A549 (cell line): Measurements from ENCODE around the gene SEMA6D. TPM values are rescaled to one million over a fixed set of nuclear protein-coding genes. Genes with fewer than 3 reads are reported as not detected.

Source experiments
- ATAC-seq, 2 experiments: fragments of 200-7000 bp in 1 of 2; fragments of >200 bp in 1 of 2; cut with Nextera tagmentation in 1 of 2; cut with Tn5 transposase in 1 of 2; 3 replicates each; pipeline versions ENCODE4 v1.8.0 to v1.9.1; 2018 to 2020; ENCODE audit warnings: mild to moderate bottlenecking in 1 of 2, moderate library complexity in 1 of 2
- CTCF ChIA-PET: fragments of 300-600 bp; sonication (Branson Sonifier 250); formaldehyde crosslinking; extraction: SDS; loops from one replicate; lab custom pipeline; 2021; ENCODE audit warnings: antibody characterized with exemption, inconsistent platforms; lab: Yijun Ruan, JAX
- POLR2A ChIA-PET: fragments of 350-600 bp; formaldehyde crosslinking; extraction: SDS; loops from one replicate; lab custom pipeline; 2021; ENCODE audit warnings: antibody characterized with exemption, inconsistent platforms; lab: Yijun Ruan, JAX
- DNase-seq, 2 experiments: peaks; one replicate each; pipeline versions ENCODE4 v3.0.0 to v3.0.0-alpha.2; 2011 to 2016; ENCODE audit warnings: low read depth in 1 of 2, low spot score in 1 of 2
- FAIRE-seq: peaks from 2 replicates; lab custom pipeline; 2011; peaks lifted over from hg19 to GRCh38; lab: Jason Lieb, UNC
- H3K27ac ChIP-seq, 2 experiments: fragments of >200 bp; sonication (Bioruptor Twin); formaldehyde crosslinking; 3 replicates each; pipeline ENCODE4 v1.5.1; 2016 to 2017
- H3K4me1 ChIP-seq: fragments of >200 bp; sonication (Bioruptor Twin); formaldehyde crosslinking; 3 replicates; pipeline ENCODE4 v1.6.1; 2016
- H3K4me2 ChIP-seq: fragments of >200 bp; sonication (Bioruptor Twin); formaldehyde crosslinking; 3 replicates; pipeline ENCODE4 v1.6.1; 2016
- H3K4me3 ChIP-seq: fragments of >200 bp; sonication (Bioruptor Twin); formaldehyde crosslinking; 3 replicates; pipeline ENCODE4 v1.5.1; 2016
- H3K9me3 ChIP-seq: fragments of >200 bp; sonication (Bioruptor Twin); formaldehyde crosslinking; 3 replicates; pipeline ENCODE4 v1.6.1; 2016
- CHD4 ChIP-seq: fragments of 200-600 bp; sonication (generic); IDR thresholded peaks from 2 replicates; pipeline ENCODE4 v1.6.1; 2016; ENCODE audit warnings: antibody characterized with exemption, mild to moderate bottlenecking, borderline replicate concordance
- EHF ChIP-seq: fragments of 250-450 bp; sonication (Bioruptor Pico); IDR thresholded peaks from 2 replicates; pipeline ENCODE4 v1.5.0; 2020; ENCODE audit warnings: mild to moderate bottlenecking
- EP300 ChIP-seq, 2 experiments: fragments of >200 bp; sonication (Bioruptor Twin); formaldehyde crosslinking; IDR thresholded peaks; 2 replicates in 1 of 2; 3 replicates in 1 of 2; pipeline ENCODE4 v1.6.1; 2016 to 2017
- HDAC2 ChIP-seq: fragments of 200-600 bp; sonication (generic); IDR thresholded peaks from 2 replicates; pipeline ENCODE4 v1.6.1; 2016
- HOXB13 ChIP-seq: fragments of 250-450 bp; sonication (Bioruptor Pico); IDR thresholded peaks from 2 replicates; pipeline ENCODE4 v1.5.0; 2020; ENCODE audit warnings: low read depth, mild to moderate bottlenecking, moderate library complexity
- HOXB5 ChIP-seq: fragments of 250-450 bp; sonication (Bioruptor Pico); IDR thresholded peaks from 2 replicates; pipeline ENCODE4 v1.5.0; 2020; ENCODE audit warnings: mild to moderate bottlenecking, moderate library complexity
- KDM1A ChIP-seq: fragments of 200-600 bp; sonication (generic); IDR thresholded peaks from 2 replicates; pipeline ENCODE4 v1.6.1; 2016; ENCODE audit warnings: low read depth, mild to moderate bottlenecking
- MAFK ChIP-seq: fragments of 450-650 bp; IDR thresholded peaks from 2 replicates; pipeline ENCODE4 v1.6.1; 2014; ENCODE audit not compliant: partially characterized antibody
- MYC ChIP-seq: IDR thresholded peaks from 2 replicates; pipeline ENCODE4 v1.6.1; 2012; ENCODE audit warnings: mild to moderate bottlenecking, inconsistent platforms, low read length, improper control_type of control experiment, borderline replicate concordance
- NPAS2 ChIP-seq: fragments of 250-450 bp; sonication (Bioruptor Pico); IDR thresholded peaks from 2 replicates; pipeline ENCODE4 v1.8.0; 2022; ENCODE audit warnings: mild to moderate bottlenecking, moderate library complexity, borderline replicate concordance
- POLR2A ChIP-seq: IDR thresholded peaks from 2 replicates; pipeline ENCODE4 v1.6.1; 2012; ENCODE audit warnings: mild to moderate bottlenecking, low read length
- POLR2AphosphoS2 ChIP-seq: conservative IDR thresholded peaks from 2 replicates; pipeline ENCODE4 v1.6.1; 2012; ENCODE audit warnings: low read length, improper control_type of control experiment, inconsistent platforms
- RAD21 ChIP-seq, 2 experiments: fragments of >200 bp in 1 of 2; sonication (Bioruptor Twin) in 1 of 2; formaldehyde crosslinking in 1 of 2; IDR thresholded peaks in 1 of 2; conservative IDR thresholded peaks in 1 of 2; 2 replicates in 1 of 2; 3 replicates in 1 of 2; pipeline ENCODE4 v1.6.1; 2012 to 2018; ENCODE audit warnings: inconsistent platforms in 1 of 2
- RCOR1 ChIP-seq: fragments of 150-350 bp; IDR thresholded peaks from 2 replicates; pipeline ENCODE4 v1.6.1; 2014; ENCODE audit warnings: antibody characterized with exemption, low read length, low read depth
- RNF2 ChIP-seq: fragments of 200-600 bp; sonication (generic); IDR thresholded peaks from 2 replicates; pipeline ENCODE4 v1.6.1; 2016; ENCODE audit warnings: low read depth, mild to moderate bottlenecking, antibody characterized with exemption, moderate library complexity, borderline replicate concordance
- TFCP2L1 ChIP-seq: fragments of 250-450 bp; sonication (Bioruptor Pico); IDR thresholded peaks from 2 replicates; pipeline ENCODE4 v1.5.0; 2021; ENCODE audit warnings: mild to moderate bottlenecking
- TP53 ChIP-seq: fragments of 250-450 bp; sonication (Bioruptor Pico); IDR thresholded peaks from 2 replicates; pipeline ENCODE4 v1.5.0; 2021; ENCODE audit warnings: mild to moderate bottlenecking, moderate library complexity
- ZFP36 ChIP-seq: fragments of 450-650 bp; IDR thresholded peaks from 2 replicates; pipeline ENCODE4 v1.6.1; 2014; ENCODE audit warnings: borderline replicate concordance; ENCODE audit not compliant: partially characterized antibody
- WGBS: methylation state at CpG from one replicate; pipeline ENCODE4 v1.1.6; 2017; ENCODE audit errors: missing lambda C conversion rate; 5-methylcytosine and 5-hydroxymethylcytosine counted together
- polyA plus RNA-seq, 4 experiments: library from polyadenylated mRNA; depleted of rRNA in 3 of 4; stranded (reverse); fragments of >200 nt; fragmentation: RNase III in 1 of 4; extraction: RNeasy Plus Mini Kit Qiagen cat#74134 plus additional on column Dnase treatment in 1 of 4; gene quantifications; 2 replicates in 3 of 4; 3 replicates in 1 of 4; pipeline ENCODE4 v1.2.3, GENCODE V29; 2011 to 2017
- TF ChIP-seq, protein P1 (sequence below): fragments of >200 bp; sonication (Bioruptor Twin); formaldehyde crosslinking; IDR thresholded peaks from 2 replicates; pipeline ENCODE4 v1.6.1; 2016
- TF ChIP-seq, protein P2 (sequence below): fragments of 150-350 bp; IDR thresholded peaks from 2 replicates; pipeline ENCODE4 v1.6.1; 2014; ENCODE audit warnings: low read depth, mild to moderate bottlenecking, low read length
- TF ChIP-seq, protein P3 (sequence below): fragments of 250-450 bp; sonication (Bioruptor Pico); IDR thresholded peaks from 2 replicates; pipeline ENCODE4 v1.5.0; 2020; ENCODE audit warnings: low read depth, mild to moderate bottlenecking, moderate library complexity
- TF ChIP-seq, protein P4 (sequence below): IDR thresholded peaks from 2 replicates; pipeline ENCODE4 v1.6.1; 2012; ENCODE audit warnings: low read depth, borderline replicate concordance

SEMA6D gene
- polyA plus RNA-seq, 2 of the 4 experiments (the other 2 are of a cell fraction) = not detected

DNA sequence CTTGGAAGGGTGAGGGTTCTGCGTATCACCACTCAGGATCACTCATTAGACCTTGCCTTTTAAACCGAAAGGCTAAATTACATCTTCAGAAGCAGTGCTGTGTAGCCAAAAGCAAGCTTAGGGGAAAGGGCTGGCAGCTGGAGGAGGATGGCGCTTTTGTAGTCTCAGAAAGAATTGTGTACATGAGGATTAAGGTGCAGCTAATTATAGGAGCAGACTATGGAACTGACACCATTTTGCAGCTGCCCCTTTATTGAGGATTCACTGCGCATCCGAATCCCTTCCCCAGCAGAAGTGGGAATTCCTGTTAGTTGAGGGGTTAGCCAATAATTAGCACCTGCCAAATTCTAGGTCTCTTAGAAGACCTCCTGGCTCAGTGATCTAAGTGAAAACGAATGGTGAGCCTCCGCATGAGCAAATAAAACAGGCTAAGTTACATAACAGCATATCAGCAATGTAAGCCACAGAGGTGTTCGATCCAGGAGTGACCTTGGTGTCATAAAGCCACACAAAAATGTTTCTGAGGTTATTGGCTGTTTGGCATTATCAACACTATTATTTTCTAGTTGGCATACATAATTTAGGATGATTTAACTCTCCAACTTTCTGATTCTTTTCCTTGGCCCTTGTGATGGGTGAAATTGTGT is 42.6 kb upstream of the SEMA6D start:
- WGBS = 20% methylated on average over 8 of the region's 8 CpGs
- H3K9me3 ChIP-seq = no peaks in the 10 kb centered on the region
- no peak for DNase-seq
- ChIA-PET CTCF (no interaction called here), POLR2A (no interaction called here)
- no peak for ATAC-seq
- no peaks in the 10 kb centered on the region for H3K4me1 ChIP-seq
- H3K27ac ChIP-seq = no peak overlapping the region
- no peak overlapping the region for H3K4me3 ChIP-seq
- TF ChIP-seq HDAC2 = no peak
- TF ChIP-seq TP53 (CRISPR knock-in tag) = no peak
- TF ChIP-seq, protein P1, sequence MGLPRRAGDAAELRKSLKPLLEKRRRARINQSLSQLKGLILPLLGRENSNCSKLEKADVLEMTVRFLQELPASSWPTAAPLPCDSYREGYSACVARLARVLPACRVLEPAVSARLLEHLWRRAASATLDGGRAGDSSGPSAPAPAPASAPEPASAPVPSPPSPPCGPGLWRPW = no peak
- TF ChIP-seq RCOR1 = no peak
- TF ChIP-seq, protein P2, sequence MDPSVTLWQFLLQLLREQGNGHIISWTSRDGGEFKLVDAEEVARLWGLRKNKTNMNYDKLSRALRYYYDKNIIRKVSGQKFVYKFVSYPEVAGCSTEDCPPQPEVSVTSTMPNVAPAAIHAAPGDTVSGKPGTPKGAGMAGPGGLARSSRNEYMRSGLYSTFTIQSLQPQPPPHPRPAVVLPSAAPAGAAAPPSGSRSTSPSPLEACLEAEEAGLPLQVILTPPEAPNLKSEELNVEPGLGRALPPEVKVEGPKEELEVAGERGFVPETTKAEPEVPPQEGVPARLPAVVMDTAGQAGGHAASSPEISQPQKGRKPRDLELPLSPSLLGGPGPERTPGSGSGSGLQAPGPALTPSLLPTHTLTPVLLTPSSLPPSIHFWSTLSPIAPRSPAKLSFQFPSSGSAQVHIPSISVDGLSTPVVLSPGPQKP = no peak
- no peak for TF ChIP-seq POLR2A
- TF ChIP-seq HOXB5 = no peak
- TF ChIP-seq POLR2AphosphoS2 = no peak
- H3K4me2 ChIP-seq = no peak overlapping the region
- no peak for FAIRE-seq

DNA sequence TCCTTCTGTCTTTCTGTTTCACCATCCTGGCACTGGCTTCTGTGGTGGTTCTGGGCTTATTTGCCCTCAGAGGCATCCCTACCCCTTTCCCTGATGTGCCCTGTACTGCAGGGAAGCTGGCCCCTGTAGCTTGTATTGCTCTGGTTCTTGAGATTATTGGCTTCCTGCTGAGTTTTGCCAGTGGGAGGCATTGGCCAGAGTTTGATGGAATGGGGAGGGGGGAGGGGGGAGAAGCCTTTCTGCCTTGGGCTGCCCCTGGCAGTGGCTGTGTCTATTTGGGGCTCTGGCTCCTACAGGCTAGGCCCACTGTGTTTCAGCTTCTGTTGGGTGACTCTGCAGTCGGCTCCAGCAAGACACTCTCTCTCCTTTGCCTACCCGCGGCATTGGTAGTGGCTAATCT is 41.6 kb upstream of the SEMA6D start:
- no peaks in the 10 kb centered on the region for H3K4me1 ChIP-seq
- H3K4me2 ChIP-seq = no peak overlapping the region
- ChIA-PET CTCF (no interaction called here), POLR2A (interaction anchor here (0.7 kb wide), 1 partner anchor 208 kb away, joined by 3 read pairs; no protein-coding TSS in a partner anchor)
- ATAC-seq (no peak), FAIRE-seq (no peak), DNase-seq (no peak)
- H3K4me3 ChIP-seq = no peak overlapping the region
- no peaks in the 10 kb centered on the region for H3K9me3 ChIP-seq
- no peak overlapping the region for H3K27ac ChIP-seq
- TF ChIP-seq NPAS2 (CRISPR knock-in tag) = no peak
- no peak for TF ChIP-seq MYC
- no peak for TF ChIP-seq POLR2A
- TF ChIP-seq MAFK = no peak
- no peak for TF ChIP-seq EHF (CRISPR knock-in tag)
- no peak for TF ChIP-seq RNF2
- 63% methylated on average over 3 of the region's 3 CpGs for WGBS

DNA sequence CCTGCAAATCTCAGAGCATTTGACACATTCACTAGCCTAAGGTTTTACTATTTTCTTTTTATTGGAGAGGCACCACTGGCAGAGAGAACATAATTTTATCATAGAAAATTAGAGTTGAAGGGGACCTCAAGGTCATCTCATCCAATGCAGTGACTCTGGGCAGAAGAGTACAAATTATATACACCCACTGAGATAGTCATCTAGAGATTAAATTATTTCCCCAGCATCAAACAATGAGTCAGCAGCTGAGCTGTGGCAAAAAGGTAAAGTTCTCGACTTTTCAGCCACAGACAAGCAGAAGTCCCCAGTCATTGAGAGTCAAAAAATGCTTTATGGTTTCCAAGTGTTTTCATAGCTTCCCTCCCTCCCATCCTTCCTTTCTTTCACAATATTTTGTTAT is 39.3 kb upstream of the SEMA6D start:
- ChIA-PET CTCF (no interaction called here), POLR2A (no interaction called here)
- WGBS = 0% methylated on average over 1 of the region's 1 CpG
- Histone ChIP-seq H3K27ac (no peak overlapping the region), H3K4me2 (no peak overlapping the region), H3K4me3 (no peak overlapping the region), H3K4me1 (no peaks in the 10 kb centered on the region), H3K9me3 (no peaks in the 10 kb centered on the region)
- DNase-seq (no peak), ATAC-seq (no peak), FAIRE-seq (no peak)
- TF ChIP-seq, protein P3, sequence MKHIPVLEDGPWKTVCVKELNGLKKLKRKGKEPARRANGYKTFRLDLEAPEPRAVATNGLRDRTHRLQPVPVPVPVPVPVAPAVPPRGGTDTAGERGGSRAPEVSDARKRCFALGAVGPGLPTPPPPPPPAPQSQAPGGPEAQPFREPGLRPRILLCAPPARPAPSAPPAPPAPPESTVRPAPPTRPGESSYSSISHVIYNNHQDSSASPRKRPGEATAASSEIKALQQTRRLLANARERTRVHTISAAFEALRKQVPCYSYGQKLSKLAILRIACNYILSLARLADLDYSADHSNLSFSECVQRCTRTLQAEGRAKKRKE (CRISPR knock-in tag) = no peak
- TF ChIP-seq EP300 (IDR thresholded peaks at IDR 0.05) (no peak), RAD21 (conservative IDR thresholded peaks at IDR 0.05 in 1 of 2, IDR thresholded peaks at IDR 0.05 in 1 of 2) (no peak), ZFP36 (no peak), TFCP2L1 (no peak), KDM1A (no peak), CHD4 (no peak), HOXB13 (CRISPR knock-in tag) (no peak)
- TF ChIP-seq, protein P4, sequence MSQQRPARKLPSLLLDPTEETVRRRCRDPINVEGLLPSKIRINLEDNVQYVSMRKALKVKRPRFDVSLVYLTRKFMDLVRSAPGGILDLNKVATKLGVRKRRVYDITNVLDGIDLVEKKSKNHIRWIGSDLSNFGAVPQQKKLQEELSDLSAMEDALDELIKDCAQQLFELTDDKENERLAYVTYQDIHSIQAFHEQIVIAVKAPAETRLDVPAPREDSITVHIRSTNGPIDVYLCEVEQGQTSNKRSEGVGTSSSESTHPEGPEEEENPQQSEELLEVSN = no peak
